ENCODE data around the gene PPARG. TPM values are rescaled to one million over a fixed set of nuclear protein-coding genes. Genes with fewer than 3 reads are reported as not detected.
A peak's percentile ranks its signal among the peaks of the same experiment; 100 is the strongest.

PPARG gene
- total and polyA plus RNA-seq, 10 of the 15 experiments (the other 5 are each of a cell fraction or from before 2014, with no cell fraction given) = 0.06 to 0.86 (median 0.12) TPM; not detected in 5

DNA sequence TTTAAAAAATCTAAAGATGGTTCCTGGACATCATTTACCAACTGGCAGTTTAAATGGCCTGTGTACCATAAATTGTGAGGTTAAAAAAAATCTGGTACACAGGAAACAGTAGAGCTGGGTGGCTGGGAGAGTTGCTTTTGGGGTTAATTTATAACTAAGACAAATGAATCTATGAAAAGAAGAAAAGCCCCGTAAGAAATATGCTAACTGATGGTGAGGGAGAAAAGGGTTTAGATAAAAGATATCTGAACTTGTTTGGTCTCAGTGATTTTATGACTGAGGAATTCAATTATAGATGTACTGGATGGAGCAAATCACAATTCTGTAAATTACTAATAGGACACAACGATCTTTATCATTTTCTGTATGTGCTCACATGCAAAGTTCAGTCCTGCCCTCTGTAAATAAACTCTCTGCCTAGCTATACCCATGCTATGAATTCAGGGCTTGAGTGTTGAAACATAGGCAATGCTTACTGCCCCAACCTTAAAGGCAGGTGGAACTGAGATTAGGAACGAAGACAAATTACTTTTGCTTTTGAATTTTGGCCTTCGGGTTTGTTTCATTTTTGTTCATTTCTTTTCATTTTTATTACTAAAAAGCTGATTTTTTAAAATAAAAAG is 28.0 kb downstream of the PPARG start:
- SMC1A ChIA-PET (ENCODE audit: uncharacterized antibody, unreplicated experiment) = interaction anchor here (0.7 to 1.3 kb wide), 2 partner anchors 16 to 1809 kb away, joined by 3 read pairs; no protein-coding TSS in a partner anchor
- Histone ChIP-seq H3K9me3 (replicated peaks; ENCODE audit: control insufficient read depth, insufficient read depth, low read length) (no peaks in the 10 kb centered on the region), H3K79me2 (ENCODE audit: control insufficient read depth, insufficient read depth, low read length) (no peaks in the 10 kb centered on the region), H3K27ac (ENCODE audit: control insufficient read depth, insufficient read depth) (no peak overlapping the region), H3K27me3 (replicated peaks in 1 of 2; ENCODE audit: control insufficient read depth in 2 of 2, insufficient read depth in 2 of 2, low read length in 1 of 2) (no peaks in the 10 kb centered on the region), H3K4me1 (ENCODE audit: control insufficient read depth, insufficient read depth, low read length) (no peaks in the 10 kb centered on the region), H3K4me3 (no peak overlapping the region), H3K36me3 (ENCODE audit: control insufficient read depth in 2 of 2, insufficient read depth in 2 of 2, low read length in 1 of 2) (no peaks in the 10 kb centered on the region), H3K4me2 (ENCODE audit: control insufficient read depth, insufficient read depth) (no peak overlapping the region), H3K9ac (ENCODE audit: control insufficient read depth, insufficient read depth, low read length) (no peak overlapping the region), H2AFZ (ENCODE audit: control insufficient read depth, low read depth, low read length) (no peak overlapping the region), H4K20me1 (ENCODE audit: control insufficient read depth, insufficient read depth) (no peaks in the 10 kb centered on the region)
- DNase-seq (ENCODE audit: low read depth, low spot score) (peak; percentile 5), ATAC-seq (peak; percentile 92), FAIRE-seq (no peak)
- TF ChIP-seq RELA (IDR thresholded peaks at IDR 0.05; ENCODE audit: borderline replicate concordance, partially characterized antibody) = no peak
- no peak for TF ChIP-seq NKRF (conservative IDR thresholded peaks at IDR 0.05)
- no peak for TF ChIP-seq MYC (IDR thresholded peaks at IDR 0.05; ENCODE audit: insufficient read depth, insufficient read length, insufficient replicate concordance, low read length, severe bottlenecking)
- TF ChIP-seq HSF1 (IDR thresholded peaks at IDR 0.05; ENCODE audit: low read depth, low read length) = no peak
- TF ChIP-seq SMC3 (IDR thresholded peaks at IDR 0.05; ENCODE audit: borderline replicate concordance, low read length) = no peak
- TF ChIP-seq, protein P1, sequence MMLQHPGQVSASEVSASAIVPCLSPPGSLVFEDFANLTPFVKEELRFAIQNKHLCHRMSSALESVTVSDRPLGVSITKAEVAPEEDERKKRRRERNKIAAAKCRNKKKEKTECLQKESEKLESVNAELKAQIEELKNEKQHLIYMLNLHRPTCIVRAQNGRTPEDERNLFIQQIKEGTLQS (IDR thresholded peaks at IDR 0.05; ENCODE audit: borderline replicate concordance, extremely low read depth, low read depth, low read length) = no peak
- no peak for TF ChIP-seq ZZZ3 (IDR thresholded peaks at IDR 0.05; ENCODE audit: control insufficient read depth, insufficient read length, low read depth)
- TF ChIP-seq PAX8 (IDR thresholded peaks at IDR 0.05) = 0 out of 2 replicates have a peak, but pooled peaks have one; percentile 21
- TF ChIP-seq SP1 (IDR thresholded peaks at IDR 0.05; ENCODE audit: low read depth, low read length) = no peak
- TF ChIP-seq SMAD1 (IDR thresholded peaks at IDR 0.05; ENCODE audit: low read depth, partially characterized antibody) = no peak
- TF ChIP-seq TARDBP (IDR thresholded peaks at IDR 0.05; ENCODE audit: borderline replicate concordance) = no peak
- TF ChIP-seq NBN (IDR thresholded peaks at IDR 0.05) = no peak
- TF ChIP-seq PML (IDR thresholded peaks at IDR 0.05; ENCODE audit: low read length) = no peak
- TF ChIP-seq RUNX3 (IDR thresholded peaks at IDR 0.05; ENCODE audit: low read length) = no peak
- TF ChIP-seq BRCA1 (IDR thresholded peaks at IDR 0.05; ENCODE audit: low read depth, low read length) = no peak
- peak; percentile 42; the same call in 1 of the 2 replicates for TF ChIP-seq ZNF384 (IDR thresholded peaks at IDR 0.05; ENCODE audit: borderline replicate concordance, low read depth, low read length)
- WGBS (ENCODE audit: insufficient coverage, insufficient replicate concordance, low lambda C conversion rate, missing lambda C conversion rate) = 4% methylated on average over 4 of the region's 4 CpGs
- intact Hi-C loops (cut with micrococcal nuclease; ENCODE audit: unreplicated experiment) = no loop called here
- RAD21 ChIA-PET (ENCODE audit: unreplicated experiment) = interaction anchor here (1.2 kb wide), 1 partner anchor 122 kb away, joined by 3 read pairs; no protein-coding TSS in a partner anchor
- CTCF ChIA-PET = interaction anchor here (3.0 kb wide), 1 partner anchor 163 kb away, joined by 8 read pairs; no protein-coding TSS in a partner anchor
- BruUV-seq (replicated peaks) = no TSS peak
- POLR2A ChIA-PET = interaction anchor here (1.0 kb wide), 1 partner anchor 123 kb away, joined by 3 read pairs; no protein-coding TSS in a partner anchor
- in situ Hi-C loops (cut with MboI) = no loop called here
